ENCODE data around the gene ISX.
"Not testable (repeated sequence)": the region's sequence is repeated elsewhere in the genome, so short reads cannot be mapped to it uniquely, and the experiment has no call there.

Gene ISX

GRCh38 chr22:35065796-35066218 is at the start of gene ISX:
Gene ISX (plus strand): TSS chr22:35066158. CDS start chr22:35067088, 930 bp downstream.
- no peak for DNase-seq

- no peak for DNase-seq
These were observed 49.0 kb upstream of the ISX start for GRCh38 chr22:35016909-35017308.

GRCh38 chr22:35018995-35019394 is 47.0 kb upstream of the ISX start:
- DNase-seq = no peak

- DNase-seq = no peak
These were observed 45.4 kb upstream of the ISX start for GRCh38 chr22:35020517-35020916.

- no peak for DNase-seq
These were observed 44.8 kb upstream of the ISX start for GRCh38 chr22:35021161-35021560.

GRCh38 chr22:35022291-35022690 is 43.7 kb upstream of the ISX start:
- no peak for DNase-seq

- no peak for DNase-seq
These were observed 42.1 kb upstream of the ISX start for GRCh38 chr22:35023692-35024363.

GRCh38 chr22:35024364-35024692 is 41.6 kb upstream of the ISX start:
- no peak for DNase-seq

- DNase-seq = not testable (repeated sequence)
These were observed 35.8 kb upstream of the ISX start for GRCh38 chr22:35030112-35030511.

GRCh38 chr22:35032571-35032970 is 33.4 kb upstream of the ISX start:
- DNase-seq = no peak

GRCh38 chr22:35033635-35034296 is 32.2 kb upstream of the ISX start:
- DNase-seq = peak; percentile 44

GRCh38 chr22:35034963-35035362 is 31.0 kb upstream of the ISX start:
- no peak for DNase-seq

- no peak for DNase-seq
These were observed 28.9 kb upstream of the ISX start for GRCh38 chr22:35037089-35037488.

- no peak for DNase-seq
These were observed 26.3 kb upstream of the ISX start for GRCh38 chr22:35039625-35040024.

- no peak for DNase-seq
These were observed 22.6 kb upstream of the ISX start for GRCh38 chr22:35043252-35043933.

- no peak for DNase-seq
These were observed 22.0 kb upstream of the ISX start for GRCh38 chr22:35043934-35044319.

- DNase-seq = no peak
These were observed 21.2 kb upstream of the ISX start for GRCh38 chr22:35044607-35045390.

GRCh38 chr22:35045451-35045850 is 20.5 kb upstream of the ISX start:
- no peak for DNase-seq

- DNase-seq = no peak
These were observed 19.1 kb upstream of the ISX start for GRCh38 chr22:35046744-35047462.

GRCh38 chr22:35050038-35050437 is 15.9 kb upstream of the ISX start:
- DNase-seq = not testable (repeated sequence)

- DNase-seq = no peak
These were observed 14.9 kb upstream of the ISX start for GRCh38 chr22:35051013-35051535.

GRCh38 chr22:35051791-35052190 is 14.2 kb upstream of the ISX start:
- DNase-seq = no peak
